ENCODE data around the gene CYREN.
"Not testable (repeated sequence)": the region's sequence is repeated elsewhere in the genome, so short reads cannot be mapped to it uniquely, and the experiment has no call there.

The CYREN gene

GRCh38 chr7:135158141-135158655 is 12.3 kb downstream of the CYREN start:
- no peak for DNase-seq

- DNase-seq = no peak
These were observed 14.2 kb downstream of the CYREN start for GRCh38 chr7:135156290-135156689.

DNA sequence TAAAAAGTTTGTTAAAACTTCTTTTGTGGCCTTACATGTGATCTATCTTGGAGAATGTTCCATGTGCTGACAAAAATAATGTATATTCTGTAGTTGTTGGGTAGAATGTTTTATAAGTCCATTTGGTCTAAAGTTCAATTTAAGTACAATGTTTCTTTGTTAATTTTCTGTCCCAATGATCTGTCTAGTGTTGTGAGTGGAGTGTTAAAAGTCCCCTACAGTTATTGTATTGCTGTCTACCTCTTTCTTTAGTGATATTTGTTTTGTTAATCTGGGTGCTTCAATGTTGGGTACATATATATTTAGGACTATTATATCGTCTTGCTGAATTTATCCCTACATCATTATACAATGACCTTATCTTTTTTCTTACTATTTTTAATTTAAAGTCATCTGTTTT is 15.8 kb downstream of the CYREN start:
- DNase-seq = no peak

- no peak for DNase-seq
These were observed 18.1 kb downstream of the CYREN start for GRCh38 chr7:135152442-135152841.

- no peak for DNase-seq
These were observed 19.0 kb downstream of the CYREN start for GRCh38 chr7:135151533-135151932.

DNA sequence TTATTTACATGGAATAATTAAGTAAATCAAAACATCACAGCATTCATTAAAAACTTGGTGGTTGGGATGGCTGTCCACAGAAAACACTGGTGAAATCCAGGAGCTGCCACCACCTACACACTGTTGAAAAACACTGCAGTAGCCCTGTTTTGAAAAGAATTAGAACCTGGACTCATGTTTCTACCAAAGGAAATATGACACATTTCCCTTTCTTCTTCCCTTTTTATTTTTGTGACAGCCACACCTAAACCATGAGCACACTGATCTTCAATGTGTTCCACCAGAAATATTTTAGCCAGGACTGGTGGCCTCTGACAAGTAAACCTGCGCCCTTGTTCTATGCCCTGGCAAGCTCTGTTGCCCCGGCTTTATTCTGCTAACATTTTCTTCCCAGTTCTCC is 19.4 kb downstream of the CYREN start:
- no peak for DNase-seq

DNA sequence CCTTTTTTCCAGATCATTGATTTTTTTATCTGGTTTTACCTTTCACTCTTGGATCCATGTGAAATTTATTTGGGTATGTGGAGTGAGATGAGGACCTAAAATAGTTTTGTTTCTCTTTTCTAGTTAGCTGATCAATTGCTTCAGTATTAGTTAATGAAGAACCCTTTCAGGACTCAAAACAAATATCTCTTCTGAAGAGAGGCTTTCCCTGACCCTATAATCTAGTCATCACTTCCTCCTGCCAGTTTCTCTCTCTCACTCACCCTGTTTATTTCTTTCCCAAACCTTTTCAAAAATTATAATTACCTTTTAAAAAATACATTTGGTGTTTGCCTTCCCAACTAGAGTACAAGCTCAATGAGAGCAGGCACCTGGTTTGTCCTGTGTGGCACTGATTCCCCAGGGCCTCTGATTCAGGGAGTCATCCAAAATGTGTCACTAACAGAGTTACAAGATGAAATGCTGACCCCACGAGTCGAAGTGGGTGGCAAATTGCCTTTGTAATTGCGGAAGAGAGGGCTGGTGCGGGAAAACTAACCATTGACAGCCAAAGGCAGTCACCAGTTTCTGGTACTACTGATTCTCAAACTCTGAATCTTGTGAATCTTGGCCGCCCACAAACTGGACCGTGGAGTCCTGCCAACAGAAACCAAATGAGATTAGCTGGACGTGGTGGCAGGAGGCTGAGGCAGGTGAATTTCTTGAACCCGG is 20.3 kb downstream of the CYREN start:
- no peak for DNase-seq

GRCh38 chr7:135147899-135148721 is 22.4 kb downstream of the CYREN start, which contains the start of gene TMEM140:
TSS of gene TMEM140 (plus strand) at chr7:135148072. CDS start at chr7:135164442, 16,370 bp downstream.
- no peak for DNase-seq

GRCh38 chr7:135147341-135147898 is 23.1 kb downstream of the CYREN start:
- DNase-seq = no peak

DNA sequence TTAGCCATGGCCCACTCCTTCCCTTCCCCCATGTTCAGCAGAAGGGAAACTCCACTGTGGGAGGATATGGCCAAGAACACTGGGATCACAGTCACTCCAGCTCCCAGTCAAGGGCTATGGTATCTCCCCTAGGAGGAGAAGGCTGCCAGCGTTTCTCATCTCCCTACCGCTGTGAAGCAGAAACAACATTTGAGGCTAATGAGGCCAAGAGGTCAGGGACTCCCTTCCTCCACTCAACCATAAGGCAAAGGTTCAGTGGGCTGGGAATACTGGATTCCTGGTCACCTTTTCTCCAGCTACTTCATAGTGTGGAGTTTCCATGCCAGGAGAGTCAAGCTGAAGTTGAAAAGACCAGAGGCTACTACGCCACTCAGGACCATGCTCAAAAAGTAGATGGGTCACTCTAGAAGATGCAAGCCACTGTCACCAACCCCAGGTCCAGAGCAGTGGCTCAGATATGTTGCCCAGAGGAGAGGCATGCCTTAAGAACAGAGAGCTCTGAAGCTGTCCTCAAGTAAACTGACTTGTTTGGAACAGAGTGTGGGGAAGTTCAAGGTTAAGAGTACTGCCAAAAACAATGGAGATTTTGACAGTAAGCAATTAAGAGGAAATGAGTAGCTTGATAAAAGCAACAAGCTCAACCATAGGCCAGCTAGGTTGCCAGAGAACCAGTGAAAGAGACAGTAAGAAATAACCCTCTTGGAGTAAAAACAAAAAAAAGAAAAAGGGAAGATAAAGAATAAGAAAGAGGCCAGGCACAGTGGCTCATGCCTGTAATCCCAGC is 26.4 kb downstream of the CYREN start:
- DNase-seq = no peak

GRCh38 chr7:135129579-135129978 is 40.9 kb downstream of the CYREN start:
- DNase-seq = no peak

GRCh38 chr7:135128931-135129330 is 41.6 kb downstream of the CYREN start:
- DNase-seq = no peak

- not testable (repeated sequence) for DNase-seq
These were observed 45.9 kb downstream of the CYREN start for GRCh38 chr7:135124631-135125030.

GRCh38 chr7:135121868-135122267 is 48.6 kb downstream of the CYREN start:
- DNase-seq = no peak

DNA sequence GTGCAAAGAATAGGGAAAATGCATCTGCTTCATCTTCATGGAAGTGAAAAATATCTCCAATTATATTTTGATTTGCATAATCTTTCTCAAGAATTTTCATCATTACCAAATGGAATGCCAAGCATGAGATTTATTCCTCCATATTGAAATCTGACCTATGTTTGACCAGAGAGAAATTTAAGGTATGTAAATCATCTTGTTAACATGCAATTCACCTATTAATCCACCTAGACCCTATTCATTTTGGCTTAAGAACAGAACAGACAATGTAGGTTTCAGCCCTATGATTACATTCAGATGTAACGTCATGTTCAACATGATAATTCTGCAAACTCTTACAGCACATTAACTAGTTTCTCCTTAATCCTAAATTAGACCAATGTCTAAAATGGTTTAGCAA is 53.4 kb downstream of the CYREN start:
- DNase-seq = no peak
